ENCODE results near the gene FBLN1. TPM values are rescaled to one million over a fixed set of nuclear protein-coding genes. Genes with fewer than 3 reads are reported as not detected.

Gene FBLN1
- total and polyA plus RNA-seq, 9 of the 15 experiments (the other 6 are each of a cell fraction or from before 2014, with no cell fraction given), result 0.66 TPM; not detected in 8

DNA sequence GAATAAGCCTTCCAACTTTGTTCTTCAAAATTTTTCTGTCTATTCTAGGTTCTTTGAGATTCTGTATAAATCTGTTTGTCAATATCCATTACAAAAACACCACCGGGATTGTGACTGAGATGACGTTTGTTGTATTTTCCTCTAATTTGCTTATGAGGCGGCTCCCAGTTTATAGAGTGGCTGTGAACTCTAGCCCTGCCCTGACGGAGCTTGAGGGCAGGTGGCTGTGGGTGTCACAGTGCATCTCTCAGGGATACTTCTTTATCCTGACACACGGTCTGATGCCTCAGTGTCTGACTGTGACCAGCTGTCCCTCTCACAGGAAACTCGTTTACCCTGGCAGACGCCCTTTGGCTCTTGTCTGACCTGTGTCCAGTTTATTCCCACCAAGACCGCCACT, 115.3 kb downstream of the FBLN1 start:
- Histone ChIP-seq H3K9ac (ENCODE audit: insufficient read depth in 1 of 2, low read depth in 2 of 2, low read length in 2 of 2) (no peak overlapping the region), H3K9me3 (replicated peaks; ENCODE audit: control insufficient read depth, insufficient read depth, low read depth, low read length) (no peaks in the 10 kb centered on the region), H3K4me2 (ENCODE audit: insufficient read depth, low read length) (no peak overlapping the region), H3K27ac (ENCODE audit: extremely low read depth, low read depth, low read length) (no peak overlapping the region), H3K9me1 (ENCODE audit: control insufficient read depth, insufficient read depth, low read length) (no peaks in the 10 kb centered on the region), H3K4me3 (no peak overlapping the region), H3K27me3 (ENCODE audit: control insufficient read depth in 2 of 2, insufficient read depth in 2 of 2, low read length in 2 of 2) (peaks cover 2 to 13% of the 10 kb centered on the region in 2 experiments; a peak in 4 of 5 replicates), H3K79me2 (ENCODE audit: control insufficient read depth, insufficient read depth, low read length) (no peaks in the 10 kb centered on the region), H4K20me1 (replicated peaks; ENCODE audit: control insufficient read depth, insufficient read depth, low read length) (no peaks in the 10 kb centered on the region), H3K36me3 (ENCODE audit: control insufficient read depth, insufficient read depth, low read length) (no peaks in the 10 kb centered on the region), H2AFZ (ENCODE audit: low read depth, low read length) (no peak overlapping the region), H3K4me1 (replicated peaks in 1 of 2; ENCODE audit: control insufficient read depth in 2 of 2, insufficient read depth in 2 of 2, low read length in 2 of 2) (peaks cover 0 to 5% of the 10 kb centered on the region in 2 experiments; a peak in 3 of 5 replicates)
- POLR2A ChIA-PET, result no interaction called here
- no peak for TF ChIP-seq CHD2 (IDR thresholded peaks at IDR 0.05; ENCODE audit: low read depth, low read length)
- TF ChIP-seq HNRNPH1 (optimal IDR thresholded peaks at IDR 0.05; ENCODE audit: low read depth, low read length), result no peak
- TF ChIP-seq ZNF445 (CRISPR knock-in tag; IDR thresholded peaks at IDR 0.05; ENCODE audit: low read depth), result no peak
- no peak for TF ChIP-seq HSF4 (CRISPR knock-in tag; IDR thresholded peaks at IDR 0.05; ENCODE audit: borderline replicate concordance)
- TF ChIP-seq, protein P1, sequence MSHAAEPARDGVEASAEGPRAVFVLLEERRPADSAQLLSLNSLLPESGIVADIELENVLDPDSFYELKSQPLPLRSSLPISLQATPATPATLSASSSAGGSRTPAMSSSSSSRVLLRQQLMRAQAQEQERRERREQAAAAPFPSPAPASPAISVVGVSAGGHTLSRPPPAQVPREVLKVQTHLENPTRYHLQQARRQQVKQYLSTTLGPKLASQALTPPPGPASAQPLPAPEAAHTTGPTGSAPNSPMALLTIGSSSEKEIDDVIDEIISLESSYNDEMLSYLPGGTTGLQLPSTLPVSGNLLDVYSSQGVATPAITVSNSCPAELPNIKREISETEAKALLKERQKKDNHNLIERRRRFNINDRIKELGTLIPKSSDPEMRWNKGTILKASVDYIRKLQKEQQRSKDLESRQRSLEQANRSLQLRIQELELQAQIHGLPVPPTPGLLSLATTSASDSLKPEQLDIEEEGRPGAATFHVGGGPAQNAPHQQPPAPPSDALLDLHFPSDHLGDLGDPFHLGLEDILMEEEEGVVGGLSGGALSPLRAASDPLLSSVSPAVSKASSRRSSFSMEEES (CRISPR knock-in tag; IDR thresholded peaks at IDR 0.05), result no peak
- no peak for TF ChIP-seq XRCC5 (IDR thresholded peaks at IDR 0.05; ENCODE audit: low read depth, low read length)
- no peak for TF ChIP-seq ZKSCAN3 (CRISPR knock-in tag; IDR thresholded peaks at IDR 0.05)
- no peak for TF ChIP-seq HMG20A (CRISPR knock-in tag; conservative IDR thresholded peaks at IDR 0.05)
- TF ChIP-seq ZNF280A (IDR thresholded peaks at IDR 0.05; ENCODE audit: low read depth, partially characterized antibody), result no peak
- TF ChIP-seq SRSF7 (optimal IDR thresholded peaks at IDR 0.05; ENCODE audit: low read depth, low read length), result no peak
- no peak for TF ChIP-seq RFX1 (IDR thresholded peaks at IDR 0.05)
- no peak for TF ChIP-seq ZNF586 (CRISPR knock-in tag; conservative IDR thresholded peaks at IDR 0.05)
- no peak for TF ChIP-seq BCL6 (CRISPR knock-in tag; IDR thresholded peaks at IDR 0.05)
- TF ChIP-seq HEY1 (CRISPR knock-in tag; IDR thresholded peaks at IDR 0.05; ENCODE audit: borderline replicate concordance), result no peak
- TF ChIP-seq ASH1L (IDR thresholded peaks at IDR 0.05; ENCODE audit: borderline replicate concordance, low read depth, partially characterized antibody), result no peak
- TF ChIP-seq TBL1XR1 (IDR thresholded peaks at IDR 0.05; ENCODE audit: low read length in 2 of 2), result no peak
- no peak for TF ChIP-seq TARDBP (IDR thresholded peaks at IDR 0.05)
- no peak for TF ChIP-seq TOE1 (IDR thresholded peaks at IDR 0.05; ENCODE audit: borderline replicate concordance)
- no peak for TF ChIP-seq TOE1 (CRISPR knock-in tag; IDR thresholded peaks at IDR 0.05; ENCODE audit: borderline replicate concordance, low read depth)
- 46% methylated on average over 6 of the region's 8 CpGs for WGBS (ENCODE audit: insufficient coverage, low coverage, missing lambda C conversion rate)
- no TSS peak for BruUV-seq (replicated peaks)
- peak; percentile 63 for FAIRE-seq
- intact Hi-C loops (cut with micrococcal nuclease) (no loop called here), in situ Hi-C loops (cut with MboI) (no loop called here)
- no peak for ATAC-seq
- CTCF ChIA-PET (ENCODE audit: low intra/inter-chr PET ratio), result no interaction called here
- DNase-seq (ENCODE audit: extremely low read depth in 1 of 4, low spot score in 3 of 4), result no peak

Data from K562 (cell line).